ENCODE data around the gene APMAP.
"Not testable (repeated sequence)": the region's sequence is repeated elsewhere in the genome, so short reads cannot be mapped to it uniquely, and the experiment has no call there.

The APMAP gene

GRCh38 chr20:24929867-24930723 lies 62.5 kb downstream of the APMAP start:
- not testable (repeated sequence) for DNase-seq

GRCh38 chr20:24929259-24929658 lies 63.3 kb downstream of the APMAP start:
- not testable (repeated sequence) for DNase-seq

DNA sequence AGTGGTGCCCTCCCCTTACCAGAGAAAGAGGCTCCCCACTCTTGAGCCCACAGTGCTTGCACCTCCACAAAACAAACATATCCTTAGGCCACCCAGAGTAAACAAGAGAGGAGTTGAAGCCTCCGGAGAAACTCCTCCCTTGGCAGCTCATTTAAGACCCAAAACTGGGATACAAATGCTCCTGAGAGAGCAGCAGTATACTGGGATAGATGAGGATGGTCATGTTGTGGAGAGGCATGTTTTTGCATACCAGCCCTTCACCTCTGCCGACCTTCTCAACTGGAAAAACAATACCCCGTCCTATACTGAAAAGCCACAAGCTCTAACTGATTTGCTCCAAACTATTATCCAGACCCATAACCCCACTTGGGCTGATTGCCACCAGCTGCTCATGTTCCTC lies 71.8 kb downstream of the APMAP start:
- DNase-seq = not testable (repeated sequence)

DNA sequence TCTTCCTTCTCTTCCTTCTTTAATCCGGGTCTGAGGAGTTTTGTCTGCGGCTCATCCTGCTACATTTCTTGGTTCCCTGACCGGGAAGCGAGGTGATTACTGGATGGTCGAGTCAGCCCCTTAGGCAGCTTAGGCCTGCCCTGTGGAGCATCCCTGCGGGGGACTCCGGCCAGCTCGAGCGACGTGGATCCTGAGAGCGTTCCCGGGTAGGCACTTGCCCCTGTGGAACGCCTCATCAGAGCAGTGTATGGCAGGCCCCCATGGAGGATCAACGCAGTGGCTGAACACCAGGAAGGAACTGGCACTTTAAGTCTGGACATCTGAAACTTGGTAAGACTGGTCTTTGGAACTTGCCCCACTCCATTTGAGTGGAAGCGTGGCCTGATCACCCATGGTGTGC lies 72.9 kb downstream of the APMAP start:
- DNase-seq = not testable (repeated sequence)

DNA sequence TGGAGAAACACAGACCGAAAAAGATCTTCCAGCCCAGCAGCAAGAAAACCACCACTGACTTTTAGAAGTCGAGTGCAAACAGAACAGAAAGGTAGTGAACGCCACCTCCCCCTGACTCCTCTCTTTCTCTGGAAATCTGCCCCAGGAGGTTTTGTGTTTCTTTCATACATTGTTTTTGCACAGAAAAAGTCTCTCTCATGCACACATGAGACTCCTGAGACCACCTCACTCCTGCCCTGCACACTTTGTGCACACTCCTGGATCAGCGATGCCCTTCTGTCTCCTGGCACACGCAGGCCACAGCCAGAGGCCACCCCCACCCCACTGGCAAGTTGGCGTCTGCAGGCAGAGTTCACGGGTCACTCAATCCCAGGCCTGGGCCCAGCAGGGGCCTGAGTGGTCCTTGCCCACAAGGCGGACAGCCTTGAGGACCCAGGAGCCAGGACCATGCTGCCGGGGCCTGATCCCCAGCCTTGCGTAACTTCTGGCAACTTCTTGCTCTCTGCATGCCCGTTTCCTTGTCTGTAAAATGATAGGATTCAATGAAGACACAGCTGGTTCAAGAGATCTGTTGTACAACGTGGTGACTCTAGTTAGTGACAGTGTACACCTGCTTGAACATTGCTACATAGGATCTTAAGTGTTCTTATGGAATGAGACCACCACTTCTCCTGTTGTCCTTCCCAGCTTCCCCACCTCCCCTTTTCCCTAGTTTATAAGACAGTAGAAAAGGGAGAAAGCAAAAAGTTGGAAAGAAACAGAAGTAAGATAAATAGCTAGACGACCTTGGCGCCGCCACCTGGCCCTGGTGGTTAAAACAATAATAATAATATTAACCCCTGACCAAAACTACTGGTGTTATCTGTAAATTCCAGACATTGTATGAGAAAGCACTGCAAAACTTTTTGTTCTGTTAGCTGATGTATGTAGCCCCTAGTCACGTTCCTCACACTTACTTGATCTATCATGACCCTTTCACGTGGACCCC lies 73.7 kb downstream of the APMAP start:
- DNase-seq = no peak

DNA sequence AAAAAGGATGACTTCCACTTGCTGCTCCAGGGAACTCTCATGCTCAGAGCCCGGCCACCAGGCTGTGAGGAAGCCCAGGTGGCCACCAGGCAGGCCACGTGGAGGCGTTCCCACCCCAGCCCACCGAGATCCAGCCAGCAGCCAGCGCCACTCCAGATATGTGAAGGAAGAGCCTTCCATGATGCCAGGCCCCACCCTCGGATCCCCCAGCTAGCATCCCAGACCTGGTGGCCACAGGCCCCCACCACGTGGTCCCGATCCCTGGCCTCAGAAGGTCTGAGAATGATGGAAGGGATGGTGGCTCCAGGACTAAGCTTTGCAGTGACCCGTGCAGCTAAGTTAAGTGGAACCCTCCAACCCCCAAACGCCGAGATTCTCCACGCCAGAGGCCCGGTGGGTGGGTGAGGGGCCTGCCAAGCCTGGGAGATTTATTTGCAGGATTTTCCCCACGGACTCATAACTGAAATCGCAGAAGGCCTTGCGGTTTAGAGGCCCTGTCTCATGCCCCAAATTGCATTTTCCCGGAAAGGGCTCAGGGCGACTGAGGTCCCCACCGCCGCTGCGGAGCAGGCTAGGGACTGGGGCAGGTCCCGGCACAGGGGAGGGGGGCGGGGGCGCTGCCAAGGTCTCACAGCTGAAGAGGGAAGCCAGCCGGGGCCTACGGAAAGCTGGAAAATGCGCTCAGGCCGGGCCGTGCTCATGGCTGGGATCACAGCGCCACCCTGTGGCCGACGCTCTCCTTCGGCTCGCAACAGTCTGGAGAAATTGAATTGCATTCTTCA lies 74.6 kb downstream of the APMAP start:
- DNase-seq = peak; percentile 81

DNA sequence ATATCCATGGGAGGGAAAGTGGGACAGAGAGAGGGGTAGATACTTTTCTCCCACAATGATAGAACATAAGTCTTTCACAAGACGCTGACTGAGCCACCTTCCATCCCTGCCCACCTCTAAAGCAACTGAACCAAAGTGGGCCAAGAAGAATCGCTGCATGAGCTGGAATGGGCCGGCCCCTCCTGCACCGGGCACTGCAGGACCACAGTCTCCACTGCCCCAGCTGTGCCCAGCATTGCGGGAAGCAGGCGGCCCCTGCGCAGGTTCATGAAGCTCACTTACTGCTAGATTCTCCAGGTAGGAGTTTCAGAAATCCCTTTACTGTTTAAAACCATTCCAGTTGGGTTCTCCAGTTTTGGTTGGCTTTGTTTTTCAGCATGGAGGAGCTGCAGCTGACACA lies 75.5 kb downstream of the APMAP start:
- no peak for DNase-seq

DNA sequence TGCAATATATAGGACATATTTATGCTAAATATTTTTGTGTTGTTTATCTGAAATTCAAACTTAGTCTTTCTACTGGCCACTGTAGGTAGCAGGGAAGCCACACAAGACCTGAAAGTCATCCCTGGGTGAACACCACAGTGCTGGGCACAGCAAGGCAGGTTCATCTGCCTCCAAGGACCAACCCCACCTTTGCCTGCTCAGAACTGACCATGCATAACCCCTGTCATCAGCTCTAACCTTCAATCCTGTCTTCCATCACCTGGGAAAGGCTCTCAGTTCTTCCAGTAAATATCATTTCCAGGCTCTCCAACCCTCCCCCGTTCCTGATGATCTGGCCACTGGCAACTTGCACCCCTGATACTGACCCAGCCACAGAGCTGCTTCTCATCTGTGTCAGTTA lies 76.1 kb downstream of the APMAP start:
- no peak for DNase-seq

GRCh38 chr20:24915892-24916291 lies 76.7 kb downstream of the APMAP start:
- no peak for DNase-seq

- DNase-seq = no peak
These were observed 77.1 kb downstream of the APMAP start for GRCh38 chr20:24915440-24915839.

GRCh38 chr20:24914388-24915241 lies 77.9 kb downstream of the APMAP start:
- DNase-seq = no peak

- no peak for DNase-seq
These were observed 79.4 kb downstream of the APMAP start for GRCh38 chr20:24913076-24913628.

Data from suppressor macrophage treated with lipopolysaccharide for 4 hours (primary cell).